ENCODE measurements around the gene SLC22A17.
"Not testable (repeated sequence)": the region's sequence is repeated elsewhere in the genome, so short reads cannot be mapped to it uniquely, and the experiment has no call there.

Gene SLC22A17

DNA sequence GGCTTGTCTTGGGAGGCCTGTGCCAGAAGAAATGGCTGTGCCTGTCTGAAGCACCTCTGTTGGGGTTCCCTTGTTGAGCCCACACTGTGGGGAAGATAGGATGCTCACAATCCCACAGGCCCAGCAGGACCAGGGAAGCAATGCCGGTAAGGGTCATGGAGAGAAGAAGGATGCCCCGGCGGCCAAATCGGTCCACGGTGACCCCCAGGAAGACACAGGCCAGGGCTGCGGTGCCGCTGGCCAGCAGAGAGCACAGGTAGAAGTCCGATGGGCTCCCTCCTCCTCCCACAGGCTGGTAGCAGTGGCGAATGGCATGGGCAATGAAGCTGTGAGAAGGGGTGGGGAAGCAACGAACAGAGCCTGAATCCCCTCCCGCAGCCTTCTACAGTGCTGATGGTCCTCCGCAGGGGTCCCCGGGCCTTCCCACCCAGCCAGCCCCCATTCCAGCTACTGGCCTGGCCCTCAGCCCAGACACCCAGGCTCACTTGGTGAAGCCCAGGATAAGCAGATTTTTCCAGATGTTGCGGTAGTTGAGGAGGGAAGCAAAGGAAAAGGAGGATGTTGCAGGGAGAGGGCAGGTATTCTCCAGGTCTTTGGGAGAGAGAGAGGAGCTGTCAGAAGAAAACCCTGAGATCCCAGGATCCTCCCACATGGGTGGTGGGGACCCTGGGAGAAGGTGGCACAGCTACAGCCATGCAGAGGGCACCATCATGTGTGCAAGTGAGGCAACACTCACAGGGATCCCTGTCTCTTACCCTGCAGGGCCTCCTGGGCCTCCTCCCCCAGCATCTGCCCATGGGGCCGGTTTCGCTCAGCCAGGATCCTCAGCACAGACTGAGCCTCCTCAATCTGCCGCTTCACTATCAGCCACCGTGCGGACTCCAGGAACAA, 5.0 kb downstream of the SLC22A17 start:
- no peaks in the 10 kb centered on the region for H3K36me3 Mint-ChIP-seq (ENCODE audit: low read depth)
- no peak overlapping the region for H3K27ac Mint-ChIP-seq
- DNase-seq: no peak
- H3K4me3 Mint-ChIP-seq: no peak overlapping the region
- H3K9me3 Mint-ChIP-seq: no peaks in the 10 kb centered on the region
- peaks cover 12% of the 10 kb centered on the region for H3K27me3 Mint-ChIP-seq
- H3K4me1 Mint-ChIP-seq (ENCODE audit: low read depth): peaks cover 4% of the 10 kb centered on the region

- Mint-ChIP-seq H3K27ac (no peak overlapping the region), H3K9me3 (no peaks in the 10 kb centered on the region), H3K4me1 (ENCODE audit: low read depth) (peaks cover 4% of the 10 kb centered on the region), H3K27me3 (peaks cover 11% of the 10 kb centered on the region), H3K36me3 (ENCODE audit: low read depth) (no peaks in the 10 kb centered on the region), H3K4me3 (no peak overlapping the region)
- DNase-seq: no peak
These were observed 5.8 kb downstream of the SLC22A17 start for GRCh38 chr14:23346693-23347405.

- Mint-ChIP-seq H3K27me3 (peaks cover 7% of the 10 kb centered on the region), H3K4me1 (ENCODE audit: low read depth) (peaks cover 1% of the 10 kb centered on the region), H3K36me3 (ENCODE audit: low read depth) (no peaks in the 10 kb centered on the region), H3K4me3 (no peak overlapping the region), H3K27ac (no peak overlapping the region), H3K9me3 (no peaks in the 10 kb centered on the region)
- no peak for DNase-seq
These were observed 6.5 kb downstream of the SLC22A17 start for GRCh38 chr14:23345987-23346692.

GRCh38 chr14:23344481-23344880, 8.2 kb downstream of the SLC22A17 start:
- Mint-ChIP-seq H3K36me3 (ENCODE audit: low read depth) (no peaks in the 10 kb centered on the region), H3K4me3 (no peak overlapping the region), H3K27me3 (no peaks in the 10 kb centered on the region), H3K4me1 (ENCODE audit: low read depth) (no peaks in the 10 kb centered on the region), H3K9me3 (no peaks in the 10 kb centered on the region), H3K27ac (no peak overlapping the region)
- DNase-seq: no peak

- H3K4me1 Mint-ChIP-seq (ENCODE audit: low read depth): no peaks in the 10 kb centered on the region
- no peak for DNase-seq
- no peaks in the 10 kb centered on the region for H3K36me3 Mint-ChIP-seq (ENCODE audit: low read depth)
- H3K27me3 Mint-ChIP-seq: peaks cover 30% of the 10 kb centered on the region
- no peak overlapping the region for H3K4me3 Mint-ChIP-seq
- no peaks in the 10 kb centered on the region for H3K9me3 Mint-ChIP-seq
- H3K27ac Mint-ChIP-seq: no peak overlapping the region
These were observed 13.0 kb downstream of the SLC22A17 start for GRCh38 chr14:23339506-23340268.

GRCh38 chr14:23335623-23336022, 17.1 kb downstream of the SLC22A17 start:
- DNase-seq: no peak
- no peak overlapping the region for H3K27ac Mint-ChIP-seq
- no peak overlapping the region for H3K4me3 Mint-ChIP-seq
- H3K4me1 Mint-ChIP-seq (ENCODE audit: low read depth): no peaks in the 10 kb centered on the region
- H3K9me3 Mint-ChIP-seq: no peaks in the 10 kb centered on the region
- H3K27me3 Mint-ChIP-seq: peaks cover 32% of the 10 kb centered on the region
- H3K36me3 Mint-ChIP-seq (ENCODE audit: low read depth): no peaks in the 10 kb centered on the region

DNA sequence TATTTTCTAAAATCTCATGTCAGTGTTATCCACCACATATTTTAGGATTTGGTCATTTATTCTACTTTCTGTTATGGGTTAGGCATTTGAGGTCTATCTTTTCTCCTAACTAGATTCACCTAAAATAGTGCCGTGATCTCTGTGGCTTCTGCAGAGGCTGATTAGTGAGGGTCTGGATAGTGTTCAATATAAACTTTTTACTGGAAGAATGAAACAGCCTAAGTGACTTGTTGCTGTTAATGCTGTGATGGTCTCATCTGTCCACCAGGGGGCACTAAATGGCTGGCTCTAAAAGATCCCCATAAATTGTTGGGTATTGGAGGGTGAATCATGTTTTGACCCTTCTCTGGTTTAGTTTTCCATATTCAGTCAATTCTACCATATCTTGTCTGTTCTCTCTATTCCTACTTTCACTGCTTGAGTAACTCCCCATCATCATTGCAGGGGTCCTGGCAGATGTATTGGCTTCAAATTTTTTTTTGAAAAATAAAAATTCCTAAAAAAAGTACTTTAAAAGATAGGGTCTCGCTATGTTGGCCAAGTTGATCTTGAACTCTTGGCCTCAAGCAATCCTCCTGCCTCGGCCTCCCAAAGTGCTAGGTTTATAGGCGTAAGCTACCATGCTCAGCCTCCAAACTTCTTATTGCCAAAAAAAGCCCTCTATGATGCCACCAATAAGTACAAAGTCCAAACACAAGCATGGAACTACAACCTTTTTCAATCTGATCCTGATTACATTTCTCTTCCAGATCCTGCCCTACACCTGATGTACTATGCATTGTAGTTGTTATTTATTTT, 24.5 kb downstream of the SLC22A17 start:
- Mint-ChIP-seq H3K27me3 (no peaks in the 10 kb centered on the region), H3K4me1 (ENCODE audit: low read depth) (peaks cover 15% of the 10 kb centered on the region), H3K4me3 (no peak overlapping the region), H3K27ac (peak overlapping the region; percentile 4), H3K36me3 (ENCODE audit: low read depth) (peaks cover 38% of the 10 kb centered on the region), H3K9me3 (no peaks in the 10 kb centered on the region)
- DNase-seq: peak; percentile 51

- H3K4me3 Mint-ChIP-seq: no peak overlapping the region
- peaks cover 24% of the 10 kb centered on the region for H3K4me1 Mint-ChIP-seq (ENCODE audit: low read depth)
- H3K27me3 Mint-ChIP-seq: no peaks in the 10 kb centered on the region
- H3K36me3 Mint-ChIP-seq (ENCODE audit: low read depth): peaks cover 53% of the 10 kb centered on the region
- H3K27ac Mint-ChIP-seq: peak overlapping the region; percentile 68
- no peaks in the 10 kb centered on the region for H3K9me3 Mint-ChIP-seq
- DNase-seq: no peak
These were observed 26.0 kb downstream of the SLC22A17 start for GRCh38 chr14:23326491-23327332.

- H3K4me3 Mint-ChIP-seq, H3K27me3 Mint-ChIP-seq, H3K9me3 Mint-ChIP-seq, H3K27ac Mint-ChIP-seq, DNase-seq: not testable (repeated sequence)
- Mint-ChIP-seq H3K4me1 (ENCODE audit: low read depth) (peaks cover 24% of the 10 kb centered on the region), H3K36me3 (ENCODE audit: low read depth) (peaks cover 53% of the 10 kb centered on the region)
These were observed 26.9 kb downstream of the SLC22A17 start for GRCh38 chr14:23325746-23326145.

GRCh38 chr14:23324993-23325392, 27.7 kb downstream of the SLC22A17 start:
- Mint-ChIP-seq H3K36me3 (ENCODE audit: low read depth) (peaks cover 59% of the 10 kb centered on the region), H3K4me3 (no peak overlapping the region), H3K4me1 (ENCODE audit: low read depth) (peaks cover 32% of the 10 kb centered on the region), H3K9me3 (no peaks in the 10 kb centered on the region), H3K27me3 (no peaks in the 10 kb centered on the region), H3K27ac (peak overlapping the region; percentile 11)
- DNase-seq: no peak

DNA sequence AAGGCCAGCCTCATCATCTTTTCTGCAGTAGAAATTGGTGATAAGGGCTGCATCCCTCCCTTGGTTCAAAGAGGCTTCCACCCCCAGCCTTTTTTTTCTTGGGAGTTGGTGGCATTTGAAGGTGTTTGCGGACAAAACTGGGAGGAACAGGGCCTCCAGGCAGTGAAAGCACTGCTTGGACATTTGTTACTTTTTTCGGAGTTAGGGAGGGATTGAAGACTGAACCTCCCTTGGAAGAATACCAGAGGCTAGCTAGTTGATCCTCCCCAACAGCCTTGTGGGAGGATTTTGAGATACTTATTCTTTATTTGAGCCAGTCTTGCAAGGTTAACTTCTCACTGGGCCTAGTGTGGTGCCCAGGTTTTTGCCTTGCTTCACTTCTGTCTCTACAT, 28.2 kb downstream of the SLC22A17 start:
- Mint-ChIP-seq H3K9me3 (no peaks in the 10 kb centered on the region), H3K27me3 (no peaks in the 10 kb centered on the region), H3K36me3 (ENCODE audit: low read depth) (peaks cover 61% of the 10 kb centered on the region), H3K27ac (peak overlapping the region; percentile 96), H3K4me1 (ENCODE audit: low read depth) (peaks cover 37% of the 10 kb centered on the region), H3K4me3 (no peak overlapping the region)
- no peak for DNase-seq

DNA sequence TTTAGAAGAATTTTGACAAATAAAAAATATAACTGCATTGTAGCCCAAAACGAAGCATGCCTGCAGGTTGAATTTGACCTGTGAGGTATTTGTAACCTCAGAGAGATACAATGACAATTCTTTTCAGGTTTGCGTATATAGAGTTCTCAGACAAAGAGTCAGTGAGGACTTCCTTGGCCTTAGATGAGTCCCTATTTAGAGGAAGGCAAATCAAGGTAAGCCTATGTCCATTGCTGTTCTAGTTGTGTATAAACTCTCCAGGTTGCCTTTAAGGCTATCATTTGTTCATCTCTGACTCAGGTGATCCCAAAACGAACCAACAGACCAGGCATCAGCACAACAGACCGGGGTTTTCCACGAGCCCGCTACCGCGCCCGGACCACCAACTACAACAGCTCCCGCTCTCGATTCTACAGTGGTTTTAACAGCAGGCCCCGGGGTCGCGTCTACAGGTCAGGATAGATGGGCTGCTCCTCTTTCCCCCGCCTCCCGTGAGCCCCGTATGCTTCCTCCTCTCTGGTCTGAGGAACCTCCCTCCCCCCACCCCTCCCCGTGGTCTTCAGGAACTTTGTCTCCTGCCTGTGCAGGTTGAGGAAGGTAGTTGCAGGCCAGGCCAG, 28.7 kb downstream of the SLC22A17 start:
- no peak for DNase-seq
- Mint-ChIP-seq H3K9me3 (no peaks in the 10 kb centered on the region), H3K27ac (peak overlapping the region; percentile 96), H3K4me1 (ENCODE audit: low read depth) (peaks cover 37% of the 10 kb centered on the region), H3K27me3 (no peaks in the 10 kb centered on the region), H3K4me3 (peak overlapping the region; percentile 94), H3K36me3 (ENCODE audit: low read depth) (peaks cover 61% of the 10 kb centered on the region)

Measured in activated T-cell treated with anti-CD3 and anti-CD28 coated beads, Interleukin-2, amount 50 U/mL, for 24 hours (primary cell).